NCI-H2107 (cell line): ENCODE data around the gene CD226.
"Not testable (repeated sequence)": the region's sequence is repeated elsewhere in the genome, so short reads cannot be mapped to it uniquely, and the experiment has no call there.

Experiments
- DNase-seq: peaks from one replicate; lab custom pipeline; 2025; lab: John Stamatoyannopoulos, UW

Gene CD226

GRCh38 chr18:69908838-69909237 lies 38.8 kb downstream of the CD226 start:
- DNase-seq, result no peak

- no peak for DNase-seq
Measured at GRCh38 chr18:69906765-69907164, 40.9 kb downstream of the CD226 start.

GRCh38 chr18:69900941-69901340 lies 46.7 kb downstream of the CD226 start:
- no peak for DNase-seq

GRCh38 chr18:69899154-69899923 lies 48.3 kb downstream of the CD226 start:
- DNase-seq, result not testable (repeated sequence)

GRCh38 chr18:69898241-69898861 lies 49.3 kb downstream of the CD226 start:
- DNase-seq, result no peak

GRCh38 chr18:69897397-69898108 lies 50.1 kb downstream of the CD226 start:
- no peak for DNase-seq

- no peak for DNase-seq
Measured at GRCh38 chr18:69895066-69896047, 52.3 kb downstream of the CD226 start.

- DNase-seq, result no peak
Measured at GRCh38 chr18:69894467-69894866, 53.2 kb downstream of the CD226 start.

- DNase-seq, result no peak
Measured at GRCh38 chr18:69890558-69890957, 57.1 kb downstream of the CD226 start.

GRCh38 chr18:69889009-69889408 lies 58.7 kb downstream of the CD226 start:
- no peak for DNase-seq

- no peak for DNase-seq
Measured at GRCh38 chr18:69887256-69887655, 60.4 kb downstream of the CD226 start.

GRCh38 chr18:69885841-69886531 lies 61.7 kb downstream of the CD226 start:
- DNase-seq, result no peak

GRCh38 chr18:69885355-69885754 lies 62.3 kb downstream of the CD226 start:
- no peak for DNase-seq

GRCh38 chr18:69883781-69884180 lies 63.9 kb downstream of the CD226 start:
- DNase-seq, result no peak

GRCh38 chr18:69882965-69883668 lies 64.6 kb downstream of the CD226 start:
- no peak for DNase-seq

GRCh38 chr18:69880083-69880482 lies 67.6 kb downstream of the CD226 start:
- DNase-seq, result no peak

GRCh38 chr18:69879051-69879450 lies 68.6 kb downstream of the CD226 start:
- not testable (repeated sequence) for DNase-seq

GRCh38 chr18:69878213-69878933 lies 69.3 kb downstream of the CD226 start:
- no peak for DNase-seq

- DNase-seq, result no peak
Measured at GRCh38 chr18:69876490-69876889, 71.2 kb downstream of the CD226 start.

- DNase-seq, result no peak
Measured at GRCh38 chr18:69874058-69874457, 73.6 kb downstream of the CD226 start.
